Stimulated activated CD8-positive, alpha-beta memory T cell treated with anti-CD3 and anti-CD28 coated beads, Interleukin-15, amount 100 ng/mL, for 4 hours (primary cell): ENCODE data around the gene SPINT1.

Experiments used
- DNase-seq, 2 donors: peaks; one replicate each; pipeline ENCODE4 v3.0.0-alpha.2; 2020; ENCODE audit warnings: low read depth in 2 of 2

The SPINT1 gene

DNA sequence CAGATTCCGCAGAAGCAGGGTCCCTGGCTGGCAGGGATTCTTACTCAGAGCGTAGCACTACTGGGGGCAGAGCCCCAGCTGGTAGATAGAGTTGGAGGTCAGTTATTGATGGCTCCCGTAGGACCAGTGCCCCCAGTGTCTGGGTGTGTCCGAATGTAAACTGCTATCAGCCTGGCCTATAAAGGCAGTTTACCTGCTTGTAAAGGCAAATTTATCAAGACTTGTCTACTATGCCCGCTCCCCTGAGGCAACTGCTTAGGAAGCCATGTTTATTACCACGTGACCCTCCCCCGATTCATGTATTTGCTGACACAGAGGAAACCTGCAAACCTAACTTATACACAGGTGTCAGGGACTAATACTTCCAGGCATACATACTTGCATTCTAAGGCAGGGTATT is 14.7 kb upstream of the SPINT1 start:
- no peak for DNase-seq

- DNase-seq = no peak
Measured at GRCh38 chr15:40830884-40831283, 13.0 kb upstream of the SPINT1 start.

DNA sequence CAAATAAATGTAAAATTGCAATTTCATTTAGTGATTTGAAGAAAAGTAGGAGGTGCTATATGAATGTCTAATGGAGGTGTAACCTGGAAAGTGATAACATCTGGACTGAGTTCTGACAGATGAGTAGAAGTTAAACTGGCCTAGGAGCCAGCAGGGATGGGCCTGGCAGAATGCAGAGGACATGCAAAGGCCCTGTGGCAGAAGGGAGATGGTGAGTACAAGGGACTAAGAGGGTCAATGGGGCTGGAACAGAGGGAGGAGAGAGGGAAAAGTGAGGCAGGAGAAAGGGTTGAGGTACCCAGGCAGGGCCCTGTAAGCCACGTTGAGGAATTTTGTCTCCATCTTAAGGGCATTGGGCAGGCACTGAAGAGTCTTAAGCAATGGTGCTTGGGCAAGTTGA is 12.0 kb upstream of the SPINT1 start:
- no peak for DNase-seq

- no peak for DNase-seq
Measured at GRCh38 chr15:40832903-40833302, 10.9 kb upstream of the SPINT1 start.

DNA sequence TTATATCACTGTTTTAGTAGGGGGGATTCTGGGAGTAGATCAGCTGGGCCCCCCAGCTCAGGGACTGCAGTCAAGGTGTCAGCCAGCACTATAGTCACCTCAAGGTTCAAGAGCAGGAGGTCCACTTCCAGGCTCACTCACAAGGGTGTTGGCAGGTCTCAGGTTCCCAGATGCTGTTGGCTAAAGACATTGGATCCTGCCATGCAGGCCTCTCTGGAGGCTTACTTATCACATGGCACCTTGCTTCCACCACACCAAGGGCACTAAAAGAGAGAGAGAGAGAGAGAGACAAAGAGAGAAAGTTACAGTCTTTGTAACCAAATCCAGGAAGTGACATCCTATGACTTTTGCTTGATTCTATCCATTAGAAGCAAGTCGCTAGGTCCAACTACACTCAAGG is 7.8 kb upstream of the SPINT1 start:
- DNase-seq = no peak

GRCh38 chr15:40838756-40839155 is 5.1 kb upstream of the SPINT1 start:
- DNase-seq = no peak

DNA sequence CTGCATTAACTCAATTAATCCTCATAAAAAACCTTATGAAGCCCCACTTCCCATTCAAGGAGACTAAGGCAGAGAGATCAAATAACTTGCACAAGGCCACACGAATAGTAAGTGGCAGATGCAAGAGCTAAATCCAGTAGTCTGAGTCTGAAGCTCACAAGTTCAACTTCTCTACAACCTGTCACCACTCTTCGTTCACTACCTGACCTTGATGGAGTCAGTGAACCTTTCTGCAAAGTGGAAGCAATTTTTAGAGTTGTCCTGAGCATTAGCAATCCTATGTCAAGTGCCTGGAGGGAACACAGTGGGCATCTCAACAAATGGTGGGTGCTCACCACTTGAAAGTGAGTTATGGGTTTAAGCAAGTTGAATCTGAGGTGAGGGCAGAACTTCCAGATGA is 2.1 kb upstream of the SPINT1 start:
- no peak for DNase-seq

- DNase-seq = no peak
Measured at GRCh38 chr15:40843261-40843884, 475 bp upstream of the SPINT1 start.

GRCh38 chr15:40844696-40845030 is 815 bp downstream of the SPINT1 start:
- DNase-seq = no peak

DNA sequence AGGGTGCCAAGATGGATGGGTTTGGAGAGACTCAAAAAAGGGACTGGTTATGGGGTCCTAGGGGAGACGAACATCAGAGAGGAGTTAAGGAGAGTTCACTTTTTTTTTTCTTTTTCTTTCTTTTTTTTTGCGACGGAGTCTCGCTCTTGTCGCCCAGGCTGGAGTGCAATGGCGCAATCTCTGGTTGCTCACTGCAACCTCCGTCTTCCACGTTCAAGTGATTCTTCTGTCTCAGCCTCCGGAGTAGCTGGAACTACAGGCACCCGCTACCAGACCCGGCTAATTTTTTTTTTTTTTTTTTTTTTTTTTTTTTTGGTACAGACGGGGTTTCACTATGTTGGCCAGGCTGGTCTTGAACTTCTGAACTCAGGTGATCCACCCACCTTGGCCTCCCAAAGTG is 1.2 kb downstream of the SPINT1 start:
- no peak for DNase-seq

GRCh38 chr15:40845511-40846284 is 1.9 kb downstream of the SPINT1 start:
- DNase-seq = no peak

- DNase-seq = no peak
Measured at GRCh38 chr15:40846841-40847222, 3.0 kb downstream of the SPINT1 start.

DNA sequence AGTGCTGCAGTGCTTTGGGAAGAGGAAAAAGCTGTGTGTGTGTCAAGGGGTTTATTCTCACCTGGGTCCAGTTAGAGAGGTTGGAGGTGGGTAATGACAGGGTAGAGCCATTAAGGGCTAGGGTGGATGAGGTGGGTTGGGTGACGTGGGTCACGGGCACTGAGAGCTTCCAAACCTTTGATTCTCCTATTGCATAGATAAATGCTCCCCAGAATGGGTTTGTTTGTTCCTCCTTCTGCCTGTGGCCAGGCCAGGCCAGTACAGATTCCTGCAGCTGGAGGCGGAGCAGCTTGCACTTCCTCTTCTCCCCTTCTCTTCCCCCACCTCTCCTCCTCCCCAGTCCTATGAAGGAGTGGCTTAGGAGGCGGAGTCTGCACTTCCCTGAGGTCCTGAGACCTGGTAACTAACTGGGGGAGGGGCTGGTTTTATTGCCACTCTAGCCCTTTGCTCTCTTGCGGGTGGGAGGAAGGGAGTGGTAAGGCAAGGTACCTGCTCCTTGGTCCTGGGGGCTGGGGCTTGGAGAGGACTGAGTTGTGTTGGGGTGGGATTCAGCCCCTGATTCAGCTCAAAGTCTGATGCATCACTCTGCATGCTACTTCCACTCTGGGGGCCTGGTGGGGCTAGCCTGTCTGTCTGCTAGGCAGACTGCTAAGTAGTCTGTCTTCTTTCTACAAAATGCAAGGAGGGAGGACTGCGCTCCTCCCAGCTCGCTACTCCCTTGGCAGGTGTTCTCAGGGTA is 3.5 kb downstream of the SPINT1 start:
- DNase-seq = no peak

DNA sequence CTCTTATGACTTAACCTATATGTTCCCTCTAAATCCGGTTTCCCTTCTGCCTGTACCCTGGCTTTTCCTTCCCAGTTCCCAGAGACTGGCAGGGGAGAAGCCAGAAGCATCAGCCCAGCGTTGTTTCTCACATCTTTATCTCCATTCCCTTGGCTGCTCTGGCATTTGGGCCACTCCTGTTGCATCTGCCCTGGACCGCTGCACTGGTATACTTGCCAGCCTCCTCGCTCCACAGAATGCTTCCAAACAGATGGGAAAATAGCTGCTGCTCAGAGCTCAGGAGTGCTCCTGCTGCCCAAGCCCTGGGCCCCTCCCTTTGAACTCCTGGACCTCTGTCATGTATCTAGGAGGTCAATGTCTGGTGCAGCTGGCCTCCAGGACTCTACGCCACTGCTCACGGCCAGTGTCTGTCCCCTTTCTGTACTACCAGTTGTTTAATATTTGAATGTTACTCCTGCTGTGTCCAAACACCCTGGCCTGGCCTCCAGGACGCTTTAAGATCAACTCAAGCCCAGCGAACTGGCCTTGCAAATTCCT is 6.8 kb downstream of the SPINT1 start:
- no peak for DNase-seq

DNA sequence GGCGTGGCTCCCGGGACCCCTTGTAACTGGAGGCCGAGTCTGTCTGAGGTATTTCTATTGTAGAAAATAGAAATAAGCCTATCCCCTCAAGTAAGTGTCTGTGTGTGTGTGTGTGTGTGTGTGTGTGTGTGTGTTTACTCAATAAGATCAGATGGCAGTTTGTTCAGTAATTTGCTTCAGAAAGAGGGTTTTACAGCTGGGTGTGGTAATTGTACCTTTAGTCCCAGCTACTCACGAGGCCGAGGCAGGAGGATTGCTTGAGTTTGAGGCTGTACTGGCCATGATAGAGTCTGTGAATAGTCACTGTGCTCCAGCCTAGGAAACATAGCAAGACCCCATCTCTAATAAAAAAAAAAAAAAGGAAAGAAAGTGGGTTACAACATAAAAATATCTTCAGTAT is 8.7 kb downstream of the SPINT1 start:
- no peak for DNase-seq

- DNase-seq = no peak
Measured at GRCh38 chr15:40853241-40853890, 9.5 kb downstream of the SPINT1 start.

DNA sequence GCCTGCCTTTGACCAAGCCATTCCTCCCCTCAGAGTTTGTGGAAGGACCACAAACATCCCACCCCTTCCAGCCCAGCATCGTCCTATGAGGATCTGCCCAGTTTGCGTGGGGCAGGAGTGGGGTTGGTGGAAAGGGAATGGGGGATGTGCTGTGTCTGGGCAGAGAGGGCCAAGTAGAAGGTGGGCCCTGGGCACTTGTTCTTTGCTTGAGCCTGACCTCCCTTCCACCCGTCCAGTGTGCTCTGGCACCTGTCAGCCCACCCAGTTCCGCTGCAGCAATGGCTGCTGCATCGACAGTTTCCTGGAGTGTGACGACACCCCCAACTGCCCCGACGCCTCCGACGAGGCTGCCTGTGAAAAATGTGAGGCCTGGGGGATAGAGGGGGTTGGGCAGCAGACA is 10.3 kb downstream of the SPINT1 start:
- DNase-seq = no peak

DNA sequence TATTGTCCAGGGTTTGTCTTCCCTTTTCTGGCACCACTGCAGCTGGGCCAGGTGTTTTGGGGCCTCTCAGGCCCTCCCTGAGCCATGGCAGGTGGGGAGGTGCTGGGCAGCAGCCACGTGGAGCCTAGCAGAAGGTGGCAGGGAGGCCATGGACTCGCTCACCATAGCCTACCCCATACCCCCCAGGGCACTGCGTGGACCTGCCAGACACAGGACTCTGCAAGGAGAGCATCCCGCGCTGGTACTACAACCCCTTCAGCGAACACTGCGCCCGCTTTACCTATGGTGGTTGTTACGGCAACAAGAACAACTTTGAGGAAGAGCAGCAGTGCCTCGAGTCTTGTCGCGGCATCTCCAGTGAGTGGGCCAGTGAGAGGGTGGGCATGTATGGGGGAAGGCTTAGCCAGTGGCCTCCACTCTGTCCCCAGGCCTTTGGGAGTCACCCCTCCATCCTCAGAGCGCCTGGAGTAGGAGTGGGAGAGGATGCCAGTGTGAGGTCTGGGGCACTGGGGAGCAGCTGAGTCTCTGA is 11.9 kb downstream of the SPINT1 start:
- DNase-seq = no peak

DNA sequence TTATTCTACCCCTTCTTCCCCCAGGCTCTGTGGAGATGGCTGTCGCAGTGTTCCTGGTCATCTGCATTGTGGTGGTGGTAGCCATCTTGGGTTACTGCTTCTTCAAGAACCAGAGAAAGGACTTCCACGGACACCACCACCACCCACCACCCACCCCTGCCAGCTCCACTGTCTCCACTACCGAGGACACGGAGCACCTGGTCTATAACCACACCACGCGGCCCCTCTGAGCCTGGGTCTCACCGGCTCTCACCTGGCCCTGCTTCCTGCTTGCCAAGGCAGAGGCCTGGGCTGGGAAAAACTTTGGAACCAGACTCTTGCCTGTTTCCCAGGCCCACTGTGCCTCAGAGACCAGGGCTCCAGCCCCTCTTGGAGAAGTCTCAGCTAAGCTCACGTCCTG is 12.9 kb downstream of the SPINT1 start:
- no peak for DNase-seq

GRCh38 chr15:40857601-40858341 is 13.9 kb downstream of the SPINT1 start:
- DNase-seq = peak; percentile 50 to 51

GRCh38 chr15:40858706-40859105 is 14.9 kb downstream of the SPINT1 start:
- DNase-seq = no peak
